ENCODE results near the gene SENP7. TPM values are rescaled to one million over a fixed set of nuclear protein-coding genes. Genes with fewer than 3 reads are reported as not detected.

Gene SENP7
- total RNA-seq, 4 donors from 2014 or later: 13.2 to 18.3 (median 15.8) TPM

GRCh38 chr3:101281521-101282030, 231.4 kb downstream of the SENP7 start:
- WGBS, 2 donors: 61 to 62% methylated on average over 3 of the region's 3 CpGs
- no peak for DNase-seq (ENCODE audit: low spot score in 2 of 2)
- TF ChIP-seq CTCF (IDR thresholded peaks at IDR 0.05) (no peak), POLR2A (IDR thresholded peaks at IDR 0.05) (no peak)
- H3K4me3 ChIP-seq (ENCODE audit: low read depth, poor library complexity, severe bottlenecking): no peak overlapping the region
- intact Hi-C loops (cut with DNase I; ENCODE audit: low total_unique reads): no loop called here

DNA sequence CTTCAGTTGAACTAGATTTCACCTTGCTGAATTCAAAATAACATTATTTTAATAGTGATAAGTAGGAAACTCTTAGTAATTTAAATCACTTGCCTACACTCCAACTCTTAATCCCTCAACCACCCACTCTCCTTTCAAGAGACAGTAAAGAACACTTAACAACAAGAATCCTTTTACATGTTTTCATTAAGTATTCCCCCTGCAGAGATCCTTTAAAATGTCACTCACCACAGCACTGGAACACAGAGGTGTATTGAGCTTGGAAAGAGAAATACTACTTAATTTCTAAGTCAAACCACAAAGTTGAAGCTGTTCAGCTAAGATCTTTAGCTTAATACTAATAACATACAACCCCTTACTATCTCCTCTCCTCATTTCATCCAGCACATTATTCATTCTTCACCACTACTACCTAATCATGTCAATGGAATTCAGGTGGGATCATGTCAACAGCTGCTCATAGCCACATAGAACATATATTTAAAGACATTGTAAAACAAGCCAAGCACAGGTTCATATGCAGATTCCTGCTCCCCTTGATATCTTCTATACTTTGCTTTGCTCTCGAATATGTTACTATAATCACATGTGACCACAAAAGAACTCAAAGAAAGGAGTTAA, 233.1 kb downstream of the SENP7 start:
- no peak overlapping the region for H3K4me3 ChIP-seq (ENCODE audit: low read depth, poor library complexity, severe bottlenecking)
- TF ChIP-seq POLR2A (IDR thresholded peaks at IDR 0.05) (no peak), CTCF (IDR thresholded peaks at IDR 0.05) (no peak)
- DNase-seq (ENCODE audit: low spot score in 2 of 2): no peak
- intact Hi-C loops (cut with DNase I; ENCODE audit: low total_unique reads): no loop called here
- WGBS, 2 donors: 77 to 88% methylated on average over 1 of the region's 1 CpG

DNA sequence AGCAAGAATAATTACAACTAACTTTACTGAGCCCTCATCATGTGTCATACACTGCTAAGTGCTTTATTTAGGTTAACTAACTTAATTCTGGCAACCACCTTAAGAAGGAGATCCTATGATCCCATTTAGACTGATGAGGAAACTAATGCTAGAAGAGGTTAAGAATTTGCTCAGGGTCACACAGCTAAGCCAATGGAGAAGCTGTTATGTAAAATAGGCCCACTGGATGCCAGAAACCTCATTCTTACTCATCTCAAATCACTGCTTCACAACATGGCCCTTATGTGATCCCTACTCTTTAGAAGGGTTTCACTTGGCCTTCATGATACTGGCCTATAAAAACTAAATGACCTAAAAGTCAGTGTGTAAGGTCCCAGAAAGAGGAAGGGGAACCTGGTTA, 233.8 kb downstream of the SENP7 start:
- DNase-seq (ENCODE audit: low spot score in 2 of 2): no peak
- intact Hi-C loops (cut with DNase I; ENCODE audit: low total_unique reads): no loop called here
- no peak overlapping the region for H3K4me3 ChIP-seq (ENCODE audit: low read depth, poor library complexity, severe bottlenecking)
- TF ChIP-seq CTCF (IDR thresholded peaks at IDR 0.05) (no peak), POLR2A (IDR thresholded peaks at IDR 0.05) (no peak)

DNA sequence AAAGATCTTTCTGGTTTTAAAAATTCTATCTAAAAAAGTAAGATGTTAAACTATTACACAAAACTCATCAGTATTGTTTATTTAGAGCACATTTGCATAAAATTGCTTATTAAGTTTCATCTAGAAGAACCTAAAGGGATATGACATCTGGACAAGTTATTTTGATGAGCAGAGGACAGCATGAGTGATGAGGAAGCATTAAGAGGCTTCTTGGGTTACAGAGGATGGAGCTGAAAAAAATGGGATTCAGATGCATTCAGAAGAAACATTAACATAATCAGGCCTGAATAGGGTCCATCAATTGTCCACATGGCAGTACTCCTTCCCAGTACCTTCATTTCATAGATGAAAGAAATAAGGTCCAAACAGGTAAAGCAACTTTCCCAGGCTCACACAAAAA, 234.3 kb downstream of the SENP7 start:
- no peak overlapping the region for H3K4me3 ChIP-seq (ENCODE audit: low read depth, poor library complexity, severe bottlenecking)
- intact Hi-C loops (cut with DNase I; ENCODE audit: low total_unique reads): no loop called here
- TF ChIP-seq POLR2A (IDR thresholded peaks at IDR 0.05) (no peak), CTCF (IDR thresholded peaks at IDR 0.05) (no peak)
- DNase-seq (ENCODE audit: low spot score in 2 of 2): no peak

Other genes with a start within 250 kb of the SENP7 start
- gene IMPG2, start 192.6 kb downstream of the SENP7 start, total RNA-seq: under 1 TPM in 3 of 4 donors, not detected in 1; 0.05 to 0.13 (median 0.11) TPM
- gene TRMT10C, start 48.7 kb upstream of the SENP7 start, total RNA-seq: 10 to 100 TPM; 14.3 to 22.3 (median 20.4) TPM
- 10 to 100 TPM; 55.3 to 73.8 (median 61.0) TPM for gene PCNP, start 61.0 kb upstream of the SENP7 start, total RNA-seq
- gene ZBTB11, start 163.9 kb upstream of the SENP7 start, total RNA-seq: 10 to 100 TPM; 22.1 to 34.2 (median 26.7) TPM
- 1,000 to 10,000 TPM in 3 of 4 donors, 100 to 1,000 TPM in 1; 995 to 1,453 (median 1,259) TPM for gene RPL24, start 173.5 kb upstream of the SENP7 start, total RNA-seq
- gene CEP97, start 211.4 kb upstream of the SENP7 start, total RNA-seq: 1 to 10 TPM; 6.5 to 8.3 (median 7.4) TPM